ENCODE results near the gene TNPO2. TPM values are rescaled to one million over a fixed set of nuclear protein-coding genes. Genes with fewer than 3 reads are reported as not detected.
"Not testable (repeated sequence)": the region's sequence is repeated elsewhere in the genome, so short reads cannot be mapped to it uniquely, and the experiment has no call there.

TNPO2 gene
- total RNA-seq, 1 experiment from 2014 or later: 63.1 TPM

GRCh38 chr19:12712077-12712476, 11.7 kb downstream of the TNPO2 start:
- in situ Hi-C loops (cut with HindIII; ENCODE audit: low sequenced_read_pairs); DNase-seq (ENCODE audit: low spot score): not testable (repeated sequence)

- no peak for DNase-seq (ENCODE audit: low spot score)
- in situ Hi-C loops (cut with HindIII; ENCODE audit: low sequenced_read_pairs): no loop called here
These were observed 12.5 kb downstream of the TNPO2 start for GRCh38 chr19:12711187-12711586.

- no peak for DNase-seq (ENCODE audit: low spot score)
- in situ Hi-C loops (cut with HindIII; ENCODE audit: low sequenced_read_pairs): no loop called here
These were observed 15.1 kb downstream of the TNPO2 start for GRCh38 chr19:12708641-12709040.

GRCh38 chr19:12706332-12706718, 17.4 kb downstream of the TNPO2 start:
- no peak for DNase-seq (ENCODE audit: low spot score)
- in situ Hi-C loops (cut with HindIII; ENCODE audit: low sequenced_read_pairs): no loop called here

GRCh38 chr19:12705654-12706331, 17.9 kb downstream of the TNPO2 start:
- in situ Hi-C loops (cut with HindIII; ENCODE audit: low sequenced_read_pairs): no loop called here
- no peak for DNase-seq (ENCODE audit: low spot score)

- in situ Hi-C loops (cut with HindIII; ENCODE audit: low sequenced_read_pairs): no loop called here
- no peak for DNase-seq (ENCODE audit: low spot score)
These were observed 18.6 kb downstream of the TNPO2 start for GRCh38 chr19:12705169-12705568.

- peak; percentile 52 for DNase-seq (ENCODE audit: low spot score)
- in situ Hi-C loops (cut with HindIII; ENCODE audit: low sequenced_read_pairs): no loop called here
These were observed 20.7 kb downstream of the TNPO2 start for GRCh38 chr19:12703046-12703445.

GRCh38 chr19:12701596-12702282, 22.0 kb downstream of the TNPO2 start:
- in situ Hi-C loops (cut with HindIII; ENCODE audit: low sequenced_read_pairs): no loop called here
- no peak for DNase-seq (ENCODE audit: low spot score)

- DNase-seq (ENCODE audit: low spot score): no peak
- in situ Hi-C loops (cut with HindIII; ENCODE audit: low sequenced_read_pairs): no loop called here
These were observed 25.6 kb downstream of the TNPO2 start for GRCh38 chr19:12698138-12698537.

GRCh38 chr19:12697425-12697824, 26.3 kb downstream of the TNPO2 start:
- in situ Hi-C loops (cut with HindIII; ENCODE audit: low sequenced_read_pairs); DNase-seq (ENCODE audit: low spot score): not testable (repeated sequence)

- DNase-seq (ENCODE audit: low spot score): peak; percentile 96
- in situ Hi-C loops (cut with HindIII; ENCODE audit: low sequenced_read_pairs): no loop called here
These were observed 27.1 kb downstream of the TNPO2 start, which contains the start of gene FBXW9 for GRCh38 chr19:12696366-12697335. TSS of gene FBXW9 (minus strand) at chr19:12696631. CDS start at chr19:12696581, 50 bp downstream.

- in situ Hi-C loops (cut with HindIII; ENCODE audit: low sequenced_read_pairs): no loop called here
- DNase-seq (ENCODE audit: low spot score): no peak
These were observed 27.8 kb downstream of the TNPO2 start for GRCh38 chr19:12695997-12696365.

GRCh38 chr19:12695514-12695913, 28.2 kb downstream of the TNPO2 start:
- no peak for DNase-seq (ENCODE audit: low spot score)
- in situ Hi-C loops (cut with HindIII; ENCODE audit: low sequenced_read_pairs): no loop called here

GRCh38 chr19:12695096-12695495, 28.6 kb downstream of the TNPO2 start:
- DNase-seq (ENCODE audit: low spot score): no peak
- in situ Hi-C loops (cut with HindIII; ENCODE audit: low sequenced_read_pairs): no loop called here

- no peak for DNase-seq (ENCODE audit: low spot score)
- in situ Hi-C loops (cut with HindIII; ENCODE audit: low sequenced_read_pairs): no loop called here
These were observed 29.1 kb downstream of the TNPO2 start for GRCh38 chr19:12694641-12695040.

- in situ Hi-C loops (cut with HindIII; ENCODE audit: low sequenced_read_pairs): no loop called here
- no peak for DNase-seq (ENCODE audit: low spot score)
These were observed 30.8 kb downstream of the TNPO2 start for GRCh38 chr19:12692960-12693359.

GRCh38 chr19:12689581-12690216, 34.0 kb downstream of the TNPO2 start:
- DNase-seq (ENCODE audit: low spot score): no peak
- in situ Hi-C loops (cut with HindIII; ENCODE audit: low sequenced_read_pairs): no loop called here

- in situ Hi-C loops (cut with HindIII; ENCODE audit: low sequenced_read_pairs): no loop called here
These were observed 34.7 kb downstream of the TNPO2 start for GRCh38 chr19:12689012-12689411.

GRCh38 chr19:12687496-12688196, 36.1 kb downstream of the TNPO2 start, which contains the start of gene GNG14:
TSS of gene GNG14 (plus strand) at chr19:12687998. CDS start at chr19:12688049, 51 bp downstream.
- no peak for DNase-seq (ENCODE audit: low spot score)
- in situ Hi-C loops (cut with HindIII; ENCODE audit: low sequenced_read_pairs): no loop called here

More at GRCh38 chr19:12689012-12689411, 34.7 kb downstream of the TNPO2 start:
- DNase-seq (ENCODE audit: low spot score): no peak
